GM19324 (cell line): ENCODE data around the gene RIC1.
A peak's percentile ranks its signal among the peaks of the same experiment; 100 is the strongest.
"Not testable (repeated sequence)": the region's sequence is repeated elsewhere in the genome, so short reads cannot be mapped to it uniquely, and the experiment has no call there.

ENCODE experiments used
- ATAC-seq: cut with Tn5 transposase; IDR thresholded peaks from one replicate; pipeline ENCODE4 v1.9.1; 2021; ENCODE audit warnings: mild to moderate bottlenecking, moderate library complexity; ENCODE audit not compliant: unreplicated experiment, low FRiP score

RIC1 gene

DNA sequence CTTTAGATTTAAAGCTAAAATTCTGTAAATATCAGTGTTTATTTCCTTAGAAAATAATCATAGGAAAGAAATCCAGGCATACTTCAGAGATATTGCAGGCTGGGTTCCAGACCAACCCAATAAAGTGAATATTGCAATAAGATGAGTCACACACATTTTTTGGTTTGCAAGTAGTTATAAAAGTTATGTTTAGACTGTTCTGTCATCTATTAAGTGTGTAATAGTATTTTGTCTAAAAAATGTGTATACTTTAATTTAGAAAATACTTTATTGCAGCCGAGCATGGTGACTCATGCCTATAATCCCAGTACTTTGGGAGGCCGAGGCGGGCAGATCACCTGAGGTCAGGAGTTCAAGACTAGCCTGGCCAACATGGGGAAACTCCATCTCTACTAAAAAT, 6.9 kb upstream of the RIC1 start:
- ATAC-seq = no peak

DNA sequence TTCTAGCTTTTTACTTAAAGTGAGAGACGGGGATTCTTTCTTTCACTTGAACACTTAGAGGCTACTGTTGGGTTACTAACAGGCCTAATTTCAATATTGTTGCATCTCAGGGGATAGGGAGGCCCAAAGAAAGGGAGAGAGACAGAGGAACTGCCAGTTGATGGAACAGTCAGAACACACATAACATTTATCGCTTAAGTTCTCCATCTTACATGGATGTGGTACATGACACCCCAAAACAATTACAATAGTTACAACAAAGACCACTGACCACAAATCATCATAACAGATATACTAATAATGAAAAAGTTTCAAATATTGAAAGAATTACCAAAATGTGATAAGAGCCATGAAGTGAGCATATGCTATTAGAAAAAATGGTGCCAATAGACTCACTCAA, 4.3 kb upstream of the RIC1 start:
- ATAC-seq = no peak

DNA sequence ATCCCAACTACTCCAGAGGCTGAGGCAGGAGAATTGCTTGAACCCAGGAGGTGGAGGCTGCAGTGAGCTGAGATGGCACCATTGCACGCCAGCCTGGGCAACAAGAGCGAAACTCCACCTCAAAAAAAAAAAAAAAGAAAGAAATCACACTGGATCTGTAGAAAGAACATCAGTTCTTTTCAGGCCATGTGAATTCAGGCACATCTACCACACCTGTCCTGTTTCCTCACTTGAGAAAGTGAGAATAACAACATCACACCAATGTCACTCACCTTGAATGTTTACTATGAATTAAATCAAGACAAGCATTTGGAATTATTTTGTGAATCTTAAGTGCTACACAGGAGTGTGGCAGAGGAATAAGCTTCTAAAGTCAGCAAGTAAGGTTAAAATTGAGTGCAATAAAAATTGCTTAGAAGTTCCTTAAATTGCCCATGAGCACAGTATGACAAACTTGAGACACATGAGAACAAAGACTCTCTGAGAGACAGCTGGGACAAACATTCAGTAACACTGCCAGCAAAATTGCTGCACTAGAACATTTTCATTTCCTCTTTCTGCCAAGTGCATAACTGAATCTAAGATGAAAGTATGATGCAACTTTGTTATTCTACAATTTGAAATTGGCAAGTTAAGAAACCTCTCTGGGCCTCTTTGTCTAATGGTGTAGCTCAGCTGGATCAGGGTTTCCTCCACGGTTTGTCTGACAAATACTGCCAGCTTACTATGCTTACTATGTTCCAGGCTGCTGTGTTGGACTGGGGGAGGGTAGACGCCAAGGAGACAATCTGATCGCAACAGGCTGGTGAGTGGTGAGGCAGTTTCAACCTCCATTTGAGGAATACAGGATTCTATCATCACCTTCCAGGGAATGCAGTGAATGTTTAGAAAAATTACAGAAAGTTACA, 1.9 kb upstream of the RIC1 start:
- peak; percentile 30 for ATAC-seq

DNA sequence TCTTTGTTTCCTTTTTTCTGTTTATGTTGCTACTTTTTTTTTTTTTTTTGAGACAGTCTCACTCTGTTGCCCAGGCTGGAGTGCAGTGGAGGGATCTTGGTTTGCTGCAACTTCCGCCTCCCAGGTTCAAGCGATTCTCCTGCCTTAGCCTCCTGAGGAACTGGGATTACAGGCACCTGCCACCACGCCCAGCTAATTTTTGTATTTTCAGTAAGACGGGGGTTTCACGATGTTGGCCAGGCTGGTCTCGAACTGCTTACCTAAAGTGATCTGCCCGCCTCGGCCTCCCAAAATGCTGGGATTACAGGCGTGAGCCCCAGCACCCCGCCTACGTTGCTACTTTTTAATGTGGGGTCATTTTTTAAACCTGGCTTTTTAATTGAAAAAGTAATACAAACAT, 1.2 kb upstream of the RIC1 start:
- ATAC-seq = not testable (repeated sequence)

- ATAC-seq = no peak
These were observed 751 bp upstream of the RIC1 start for GRCh38 chr9:5628183-5628529.

- ATAC-seq = peak; percentile 17
These were observed 589 bp downstream of the RIC1 start for GRCh38 chr9:5629312-5630080.

DNA sequence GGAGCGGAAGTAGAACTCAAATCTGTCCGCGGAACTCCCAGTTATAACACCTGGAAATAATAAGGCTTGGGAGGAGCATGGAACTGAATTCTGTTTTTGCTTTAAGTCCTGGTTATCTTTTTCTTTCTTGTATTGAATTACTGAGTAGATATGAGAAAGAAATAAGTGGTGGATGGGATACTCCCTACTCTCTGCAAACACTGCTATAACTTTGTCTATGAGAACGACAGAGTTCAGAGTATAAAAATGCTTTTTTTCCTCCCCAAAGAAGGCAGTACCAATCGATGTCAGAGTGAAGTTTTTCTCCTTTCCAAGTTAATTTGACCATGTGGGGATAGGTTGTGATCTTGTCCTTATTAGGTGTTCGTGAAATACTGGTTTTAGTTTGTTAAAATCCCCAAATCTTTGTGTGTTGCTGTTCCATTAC, 1.2 kb downstream of the RIC1 start:
- ATAC-seq = no peak

GRCh38 chr9:5631026-5631425, 2.1 kb downstream of the RIC1 start:
- ATAC-seq = no peak

DNA sequence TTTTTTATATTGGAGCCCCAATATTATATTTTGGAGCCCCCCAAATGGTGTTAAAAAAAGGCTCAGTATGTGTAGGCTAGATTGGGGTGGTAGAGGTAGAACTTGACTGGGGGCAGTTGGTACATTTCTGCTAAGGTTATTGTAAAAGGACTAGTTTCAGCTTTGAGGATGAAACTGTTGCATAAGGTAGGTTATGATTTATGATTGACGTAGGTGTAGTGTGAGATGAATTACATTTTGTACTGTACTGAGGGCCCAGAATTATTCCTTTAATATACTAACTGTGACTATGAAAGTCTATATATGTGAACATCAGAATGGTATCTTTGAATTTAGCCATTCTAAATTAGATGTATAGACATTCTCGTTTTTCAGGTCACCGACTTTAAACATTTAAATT, 3.6 kb downstream of the RIC1 start:
- ATAC-seq = no peak

- no peak for ATAC-seq
These were observed 4.3 kb downstream of the RIC1 start for GRCh38 chr9:5633243-5633642.

- ATAC-seq = no peak
These were observed 6.5 kb downstream of the RIC1 start for GRCh38 chr9:5635390-5635789.

GRCh38 chr9:5639816-5640215, 10.9 kb downstream of the RIC1 start:
- no peak for ATAC-seq

- ATAC-seq = no peak
These were observed 13.3 kb downstream of the RIC1 start for GRCh38 chr9:5642170-5642569.

DNA sequence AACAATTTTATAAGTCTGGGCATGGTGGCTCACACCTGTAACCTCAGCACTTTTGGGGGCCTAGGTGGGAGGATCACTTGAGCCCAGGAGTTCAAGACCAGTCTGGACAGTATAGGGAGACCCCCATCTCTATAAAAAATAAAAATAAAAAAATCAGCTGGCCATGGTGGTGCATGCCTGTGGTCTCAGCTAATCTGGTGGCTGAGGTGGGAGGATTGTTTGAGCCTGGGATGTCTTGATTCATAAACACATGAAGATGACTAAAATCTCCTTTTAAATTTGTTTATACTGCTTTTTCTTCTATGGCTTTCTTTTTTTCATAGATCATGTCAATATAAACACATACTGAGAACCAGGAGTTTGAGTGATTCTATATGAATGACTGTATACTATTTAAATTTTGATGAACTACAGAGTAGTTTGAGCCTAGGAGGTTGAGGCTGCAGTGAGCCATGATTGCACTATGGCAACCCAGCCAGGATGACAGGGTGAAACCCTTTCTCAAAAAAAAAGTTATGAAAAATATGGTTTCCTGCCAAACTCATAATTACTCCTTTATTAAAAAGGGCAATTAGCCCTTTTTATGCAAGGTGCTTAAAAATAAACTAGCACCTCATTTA, 14.2 kb downstream of the RIC1 start:
- no peak for ATAC-seq

GRCh38 chr9:5644501-5644900, 15.6 kb downstream of the RIC1 start:
- ATAC-seq = no peak

DNA sequence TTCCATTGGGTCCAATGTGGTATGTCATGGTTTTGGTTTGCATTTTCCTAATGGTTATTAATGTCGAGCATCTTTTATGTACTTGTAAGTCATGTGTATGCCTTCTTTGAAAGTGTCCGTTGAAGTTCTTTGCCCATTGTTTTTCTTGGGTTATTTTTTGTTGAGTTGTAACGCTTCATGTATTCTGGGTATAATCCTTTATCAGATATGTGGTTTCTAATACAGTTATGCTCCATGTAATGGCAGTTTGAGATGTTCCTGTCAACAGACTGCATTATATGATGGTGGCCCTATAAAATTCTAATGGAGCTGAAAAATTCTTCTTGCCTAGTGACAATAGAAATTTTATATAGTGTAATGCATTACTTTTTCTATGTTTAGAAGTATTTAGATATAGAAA, 17.2 kb downstream of the RIC1 start:
- ATAC-seq = no peak

GRCh38 chr9:5650356-5651105, 21.6 kb downstream of the RIC1 start:
- ATAC-seq = no peak

GRCh38 chr9:5651246-5651645, 22.3 kb downstream of the RIC1 start:
- ATAC-seq = no peak

DNA sequence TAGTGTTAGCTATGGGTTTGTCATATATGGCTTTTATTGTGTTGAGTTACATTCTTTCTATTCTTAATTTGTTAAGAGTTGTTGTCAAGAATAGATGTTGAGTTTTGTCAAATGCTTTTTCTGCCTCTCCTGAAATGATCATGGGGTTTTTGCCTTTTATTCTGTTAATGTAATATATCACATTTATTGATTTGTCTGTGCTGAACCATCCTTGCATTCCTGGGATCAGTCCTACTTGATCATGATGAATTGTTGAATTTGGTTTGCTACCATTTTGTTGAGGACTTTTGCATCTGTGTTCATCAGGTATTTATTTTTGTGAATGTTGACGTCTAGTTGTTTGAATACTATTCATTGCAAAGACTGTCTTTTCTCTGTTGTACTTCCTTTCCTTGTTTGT, 23.9 kb downstream of the RIC1 start:
- no peak for ATAC-seq

DNA sequence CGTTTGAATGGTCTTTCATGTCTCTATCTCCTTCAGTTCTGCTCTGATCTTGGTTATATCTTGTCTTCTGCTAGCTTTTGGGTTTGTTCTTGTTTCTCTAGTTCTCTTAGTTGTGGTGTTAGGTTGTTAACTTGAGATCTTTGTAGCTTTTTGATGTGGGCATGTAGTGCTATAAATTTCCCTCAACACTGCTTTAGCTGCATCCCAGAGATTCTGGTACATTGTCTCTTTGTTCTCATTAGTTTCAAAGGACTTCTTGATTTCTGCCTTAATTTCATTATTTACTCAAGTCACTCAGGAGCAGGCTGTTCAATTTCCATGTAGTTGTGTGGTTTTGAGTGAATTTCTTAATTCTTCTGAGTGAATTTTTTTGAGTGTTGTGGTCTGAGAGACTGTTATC, 33.9 kb downstream of the RIC1 start:
- ATAC-seq = not testable (repeated sequence)

- no peak for ATAC-seq
These were observed 36.2 kb downstream of the RIC1 start for GRCh38 chr9:5665059-5665458.
